ENCODE results near the gene SLC6A12. TPM values are rescaled to one million over a fixed set of nuclear protein-coding genes. Genes with fewer than 3 reads are reported as not detected.

Gene SLC6A12
- total RNA-seq, 4 donors from 2014 or later = 0.57 TPM; not detected in 3

- 73 to 84% methylated on average over 4 to 9 of the region's 13 CpGs for WGBS, 2 donors
- peaks cover 0 to 39% (median 0%) of the 10 kb centered on the region in 4 donors for H3K27me3 ChIP-seq
These were observed 57.0 kb downstream of the SLC6A12 start for GRCh38 chr12:156945-157344.

GRCh38 chr12:155646-156045, 58.3 kb downstream of the SLC6A12 start:
- no peak for DNase-seq
- H3K27me3 ChIP-seq = peaks cover 0 to 45% (median 0%) of the 10 kb centered on the region in 4 donors
- 90 to 97% methylated on average over 5 to 7 of the region's 8 CpGs for WGBS, 2 donors
- no peaks in the 10 kb centered on the region for H3K4me1 ChIP-seq
- TF ChIP-seq POLR2A (IDR thresholded peaks at IDR 0.05) = no peak
- no peak for TF ChIP-seq CTCF (IDR thresholded peaks at IDR 0.05)
- no peak overlapping the region for H3K4me3 ChIP-seq
- no peak overlapping the region for H3K27ac ChIP-seq
- no peaks in the 10 kb centered on the region for H3K9me3 ChIP-seq
- H3K36me3 ChIP-seq = no peaks in the 10 kb centered on the region
- intact Hi-C loops (cut with DNase I) = no loop called here

More at GRCh38 chr12:156945-157344, 57.0 kb downstream of the SLC6A12 start:
- H3K4me1 ChIP-seq = no peaks in the 10 kb centered on the region
- TF ChIP-seq POLR2A (IDR thresholded peaks at IDR 0.05) (no peak), CTCF (IDR thresholded peaks at IDR 0.05) (no peak)
- no peak overlapping the region for H3K4me3 ChIP-seq
- no peaks in the 10 kb centered on the region for H3K36me3 ChIP-seq
- DNase-seq = no peak
- intact Hi-C loops (cut with DNase I) = no loop called here
- H3K9me3 ChIP-seq = no peaks in the 10 kb centered on the region
- H3K27ac ChIP-seq = no peak overlapping the region

- DNase-seq = no peak
- 83 to 91% methylated on average over 1 to 3 of the region's 9 CpGs for WGBS, 2 donors
- Histone ChIP-seq H3K36me3 (no peaks in the 10 kb centered on the region), H3K9me3 (no peaks in the 10 kb centered on the region), H3K27ac (no peak overlapping the region), H3K27me3 (peaks cover 0 to 51% (median 0%) of the 10 kb centered on the region in 4 donors), H3K4me1 (no peaks in the 10 kb centered on the region), H3K4me3 (no peak overlapping the region)
- TF ChIP-seq POLR2A (IDR thresholded peaks at IDR 0.05) = no peak
- no peak for TF ChIP-seq CTCF (IDR thresholded peaks at IDR 0.05)
- intact Hi-C loops (cut with DNase I) = no loop called here
These were observed 59.0 kb downstream of the SLC6A12 start for GRCh38 chr12:155006-155405.

GRCh38 chr12:154058-154457, 59.9 kb downstream of the SLC6A12 start:
- Histone ChIP-seq H3K27me3 (peaks cover 0 to 54% (median 0%) of the 10 kb centered on the region in 4 donors), H3K36me3 (no peaks in the 10 kb centered on the region), H3K4me3 (no peak overlapping the region), H3K4me1 (peaks cover 0 to 5% (median 3%) of the 10 kb centered on the region in 3 donors), H3K27ac (no peak overlapping the region), H3K9me3 (no peaks in the 10 kb centered on the region)
- 90 to 91% methylated on average over 9 to 12 of the region's 12 CpGs for WGBS, 2 donors
- intact Hi-C loops (cut with DNase I) = no loop called here
- DNase-seq = no peak
- TF ChIP-seq POLR2A (IDR thresholded peaks at IDR 0.05) = no peak
- TF ChIP-seq CTCF (IDR thresholded peaks at IDR 0.05) = no peak

GRCh38 chr12:153080-153746, 60.7 kb downstream of the SLC6A12 start:
- Histone ChIP-seq H3K27me3 (peaks cover 0 to 54% (median 0%) of the 10 kb centered on the region in 4 donors), H3K27ac (no peak overlapping the region), H3K36me3 (no peaks in the 10 kb centered on the region), H3K9me3 (no peaks in the 10 kb centered on the region), H3K4me1 (peaks cover 0 to 8% (median 7%) of the 10 kb centered on the region in 3 donors), H3K4me3 (no peak overlapping the region)
- DNase-seq = no peak
- WGBS, 2 donors = 19 to 39% methylated on average over 4 to 9 of the region's 11 CpGs
- TF ChIP-seq CTCF (IDR thresholded peaks at IDR 0.05) (peak in 5 of 6 experiments; percentile 41 to 65 (median 46)), POLR2A (IDR thresholded peaks at IDR 0.05) (no peak)
- intact Hi-C loops (cut with DNase I) = no loop called here
